H1 (cell line): Measurements from ENCODE around the gene SEC24C. TPM values are rescaled to one million over a fixed set of nuclear protein-coding genes. Genes with fewer than 3 reads are reported as not detected.
A peak's percentile ranks its signal among the peaks of the same experiment; 100 is the strongest.

ENCODE experiments used
- CTCF ChIA-PET: fragments of 300-600 bp; sonication (Branson Sonifier 250); formaldehyde crosslinking; loops from one replicate; lab custom pipeline; 2021; ENCODE audit not compliant: partially characterized antibody; lab: Charles Lee
- POLR2A ChIA-PET: fragments of 300-600 bp; sonication (Branson Sonifier 250); formaldehyde crosslinking; loops from one replicate; lab custom pipeline; 2021; ENCODE audit warnings: inconsistent platforms; ENCODE audit not compliant: partially characterized antibody; lab: Charles Lee
- DNase-seq, 2 experiments: peaks; one replicate each; pipeline versions ENCODE4 v3.0.0 to v3.0.0-alpha.2; 2010 to 2022; ENCODE audit warnings: low spot score in 2 of 2, low read depth in 1 of 2, mixed read lengths in 1 of 2
- FAIRE-seq: peaks from 2 replicates; lab custom pipeline; 2011; peaks lifted over from hg19 to GRCh38; lab: Jason Lieb, UNC
- H2AFZ ChIP-seq: 2 replicates; pipeline ENCODE4 v1.8.1; 2012; ENCODE audit warnings: low read length, inconsistent platforms
- H2AK5ac ChIP-seq: 2 replicates; pipeline ENCODE4 v1.6.1; 2013; ENCODE audit warnings: low read depth, low read length
- H2BK120ac ChIP-seq: replicated peaks from 2 replicates; pipeline ENCODE3; 2013; ENCODE audit warnings: low read depth, low read length, inconsistent platforms
- H2BK12ac ChIP-seq: 2 replicates; pipeline ENCODE4 v1.6.1; 2013; ENCODE audit warnings: low read depth, low read length
- H2BK15ac ChIP-seq: 2 replicates; pipeline ENCODE4 v1.6.1; 2013; ENCODE audit warnings: low read length
- H2BK20ac ChIP-seq: 2 replicates; pipeline ENCODE4 v1.6.1; 2013; ENCODE audit warnings: low read length
- H2BK5ac ChIP-seq: 2 replicates; pipeline ENCODE4 v1.6.1; 2013; ENCODE audit warnings: low read depth, low read length
- H3K14ac ChIP-seq: 2 replicates; pipeline ENCODE4 v1.6.1; 2013; ENCODE audit warnings: inconsistent platforms; ENCODE audit not compliant: insufficient read length
- H3K18ac ChIP-seq: 2 replicates; pipeline ENCODE4 v1.6.1; 2013; ENCODE audit warnings: low read length; ENCODE audit errors: extremely low read depth
- H3K23ac ChIP-seq: 2 replicates; pipeline ENCODE4 v1.6.1; 2013; ENCODE audit warnings: inconsistent platforms; ENCODE audit not compliant: insufficient read length
- H3K23me2 ChIP-seq: 2 replicates; pipeline ENCODE4 v1.6.1; 2013; ENCODE audit warnings: low read depth, low read length
- H3K27ac ChIP-seq: 2 replicates; pipeline ENCODE4 v1.6.1; 2011; ENCODE audit warnings: low read depth, low read length, inconsistent platforms
- H3K27me3 ChIP-seq, 4 experiments: replicated peaks in 1 of 4; 1 replicate in 1 of 4; 2 replicates in 3 of 4; pipeline versions ENCODE4 v1.6.1 to v1.8.1; 2011 to 2013; ENCODE audit warnings: low read length in 3 of 4, mild to moderate bottlenecking in 3 of 4, inconsistent platforms in 2 of 4, mixed read lengths in 2 of 4, moderate library complexity in 1 of 4; ENCODE audit not compliant: control insufficient read depth in 3 of 4, insufficient read depth in 3 of 4; ENCODE audit errors: extremely low read depth in 1 of 4
- H3K36me3 ChIP-seq, 4 experiments: 2 replicates each; pipeline versions ENCODE4 v1.6.1 to v1.8.1; 2011 to 2013; ENCODE audit warnings: mild to moderate bottlenecking in 4 of 4, low read length in 3 of 4, moderate library complexity in 2 of 4, control low read depth in 1 of 4, inconsistent platforms in 1 of 4; ENCODE audit not compliant: insufficient read depth in 4 of 4, control insufficient read depth in 2 of 4
- H3K4ac ChIP-seq: replicated peaks from 2 replicates; pipeline ENCODE3; 2013; ENCODE audit warnings: low read length, low read depth, mixed read lengths, inconsistent platforms; ENCODE audit not compliant: insufficient read length
- H3K4me1 ChIP-seq, 4 experiments: replicated peaks in 1 of 4; 1 replicate in 1 of 4; 2 replicates in 3 of 4; pipeline versions ENCODE4 v1.6.1 to v1.8.1; 2011 to 2013; ENCODE audit warnings: low read length in 3 of 4, inconsistent platforms in 2 of 4, mixed read lengths in 1 of 4; ENCODE audit not compliant: insufficient read depth in 4 of 4, control insufficient read depth in 3 of 4
- H3K4me2 ChIP-seq, 2 experiments: 2 replicates each; pipeline versions ENCODE4 v1.6.1 to v1.8.1; 2011 to 2013; ENCODE audit warnings: low read depth in 2 of 2, low read length in 2 of 2, control low read depth in 1 of 2, inconsistent platforms in 1 of 2, mild to moderate bottlenecking in 1 of 2; ENCODE audit not compliant: insufficient read depth in 1 of 2
- H3K4me3 ChIP-seq, 4 experiments: fragments of 200-600, 300-600 bp in 1 of 4; sonication (generic), shearing (Covaris generic), sonication (Bioruptor Twin) in 1 of 4; 2 replicates each; pipeline versions ENCODE4 v1.5.1 to v1.8.1; 2011 to 2016; ENCODE audit warnings: low read length in 4 of 4, low read depth in 3 of 4, control low read depth in 2 of 4, inconsistent platforms in 2 of 4, mild to moderate bottlenecking in 2 of 4, mixed read lengths in 1 of 4, moderate library complexity in 1 of 4; ENCODE audit not compliant: insufficient read depth in 2 of 4; ENCODE audit errors: extremely low read depth in 1 of 4
- H3K56ac ChIP-seq: replicated peaks from 2 replicates; pipeline ENCODE3; 2013; ENCODE audit warnings: low read depth, mild to moderate bottlenecking, mixed read lengths, low read length, inconsistent platforms; ENCODE audit not compliant: insufficient read length
- H3K79me1 ChIP-seq: 2 replicates; pipeline ENCODE4 v1.6.1; 2013; ENCODE audit warnings: low read depth, low read length, control low read depth
- H3K79me2 ChIP-seq, 2 experiments: 2 replicates each; pipeline versions ENCODE4 v1.6.1 to v1.8.1; 2012 to 2013; ENCODE audit warnings: low read length in 2 of 2, mild to moderate bottlenecking in 2 of 2, inconsistent platforms in 1 of 2; ENCODE audit not compliant: insufficient read depth in 2 of 2, control insufficient read depth in 1 of 2
- H3K9ac ChIP-seq, 4 experiments: replicated peaks in 1 of 4; 1 replicate in 1 of 4; 2 replicates in 3 of 4; pipeline versions ENCODE4 v1.6.1 to v1.8.1; 2011 to 2013; ENCODE audit warnings: low read depth in 3 of 4, low read length in 3 of 4, control low read depth in 2 of 4, mild to moderate bottlenecking in 2 of 4, moderate library complexity in 2 of 4, inconsistent platforms in 1 of 4; ENCODE audit errors: extremely low read depth in 1 of 4
- H3K9me3 ChIP-seq, 2 experiments: 2 replicates each; pipeline versions ENCODE4 v1.6.1 to v1.8.1; 2012 to 2013; ENCODE audit warnings: mild to moderate bottlenecking in 2 of 2, moderate library complexity in 2 of 2, control low read depth in 1 of 2, inconsistent platforms in 1 of 2, low read depth in 1 of 2, low read length in 1 of 2, mixed read lengths in 1 of 2; ENCODE audit not compliant: insufficient read depth in 2 of 2
- H4K20me1 ChIP-seq, 2 experiments: replicated peaks in 1 of 2; 2 replicates each; pipeline versions ENCODE3 to v1.8.1; 2011 to 2013; ENCODE audit warnings: inconsistent platforms in 2 of 2, low read length in 2 of 2, mild to moderate bottlenecking in 1 of 2; ENCODE audit not compliant: insufficient read depth in 2 of 2, control insufficient read depth in 1 of 2
- H4K5ac ChIP-seq: 2 replicates; pipeline ENCODE4 v1.6.1; 2013; ENCODE audit warnings: low read length, low read depth, mixed read lengths, inconsistent platforms; ENCODE audit not compliant: insufficient read length
- H4K8ac ChIP-seq: 2 replicates; pipeline ENCODE4 v1.8.0; 2013; ENCODE audit warnings: mild to moderate bottlenecking, moderate library complexity, low read length, inconsistent platforms; ENCODE audit not compliant: insufficient read depth; ENCODE audit errors: extremely low read depth
- H4K91ac ChIP-seq: replicated peaks from 2 replicates; pipeline ENCODE3; 2013; ENCODE audit warnings: low read length, mixed read lengths, inconsistent platforms; ENCODE audit not compliant: insufficient read length
- BCL11A ChIP-seq, 2 experiments: IDR thresholded peaks; one replicate each; pipeline ENCODE4 v1.6.1; 2011; ENCODE audit warnings: low read depth in 2 of 2, low read length in 2 of 2, mild to moderate bottlenecking in 2 of 2
- CHD1 ChIP-seq: IDR thresholded peaks from 2 replicates; pipeline ENCODE4 v1.6.1; 2012; ENCODE audit warnings: low read depth, low read length, improper control_type of control experiment
- RAD21 ChIP-seq, 2 experiments: IDR thresholded peaks in 1 of 2; conservative IDR thresholded peaks in 1 of 2; 2 replicates each; pipeline ENCODE4 v1.6.1; 2011; ENCODE audit warnings: low read depth in 2 of 2, low read length in 2 of 2, improper control_type of control experiment in 1 of 2, inconsistent platforms in 1 of 2, mild to moderate bottlenecking in 1 of 2, moderate library complexity in 1 of 2
- TAF1 ChIP-seq: IDR thresholded peaks from 2 replicates; pipeline ENCODE4 v1.6.1; 2011; ENCODE audit warnings: mild to moderate bottlenecking, low read depth, low read length
- YY1 ChIP-seq: IDR thresholded peaks from 2 replicates; pipeline ENCODE4 v1.6.1; 2011; ENCODE audit warnings: low read depth, mild to moderate bottlenecking, low read length
- WGBS, 2 experiments: shearing (Covaris generic) in 1 of 2; methylation state at CpG; one replicate each; pipeline versions ENCODE4 v1.1.6 to v1.1.7; 2013 to 2015; ENCODE audit warnings: low lambda C conversion rate in 2 of 2, mixed read lengths in 2 of 2, inconsistent platforms in 1 of 2, low coverage in 1 of 2, missing lambda C conversion rate in 1 of 2; ENCODE audit not compliant: insufficient replicate concordance in 2 of 2, insufficient coverage in 1 of 2, insufficient read length in 1 of 2; ENCODE audit errors: extremely low coverage in 1 of 2, missing lambda C conversion rate in 1 of 2; 5-methylcytosine and 5-hydroxymethylcytosine counted together
- polyA plus RNA-seq, 7 experiments: library from polyadenylated mRNA; depleted of rRNA in 3 of 7; stranded (reverse) in 5 of 7; unstranded in 2 of 7; fragments of >200 nt in 5 of 7; fragments of 200-250 nt in 2 of 7; gene quantifications; 1 replicate in 5 of 7; 2 replicates in 1 of 7; 4 replicates in 1 of 7; pipeline versions ENCODE4 v1.2.1 to v1.2.3, GENCODE V29; 2011 to 2013; ENCODE audit warnings: missing spikeins in 2 of 7, mixed read lengths in 2 of 7
- total RNA-seq: library from RNA; stranded (reverse); fragmentation: NEBNext Ultra II Directional; extraction: Animal tissue kit (Norgen Biotek cat#: 25700); gene quantifications from 2 replicates; pipeline ENCODE4 v1.2.1, GENCODE V29; 2021
- TF ChIP-seq, protein P1 (sequence below): IDR thresholded peaks from 2 replicates; pipeline ENCODE4 v1.6.1; 2011; ENCODE audit warnings: low read length, improper control_type of control experiment

SEC24C gene
- total and polyA plus RNA-seq, 2 of the 8 experiments (the other 6 are each of a cell fraction or from before 2014, with no cell fraction given) = 63.2 to 67.4 TPM

DNA sequence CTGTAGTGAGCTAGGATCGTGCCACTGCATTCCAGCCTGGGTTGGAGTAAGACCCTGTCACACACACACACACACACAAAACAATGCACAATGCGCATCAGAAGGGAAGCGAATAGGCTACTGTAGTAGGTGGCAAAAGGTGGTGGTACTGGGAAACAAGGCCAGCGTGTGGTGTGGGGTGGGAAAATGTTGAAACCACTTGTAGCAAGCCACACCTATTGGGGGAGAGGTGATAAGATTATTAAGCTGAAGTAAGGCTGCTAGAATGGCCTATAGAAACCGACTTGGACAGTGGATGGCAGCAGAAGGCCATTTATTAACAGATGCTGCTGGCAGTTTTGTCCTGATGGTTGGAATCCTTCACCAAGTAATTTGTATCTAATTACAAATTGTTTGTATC lies 30.5 kb downstream of the SEC24C start:
- Histone ChIP-seq H3K4me3 (peak overlapping the region in 1 of 4 experiments; percentile 22; a peak in 1 of 8 replicates), H4K8ac (no peak overlapping the region), H3K23ac (no peak overlapping the region), H3K56ac (no peak overlapping the region), H3K36me3 (peaks cover 7 to 51% (median 15%) of the 10 kb centered on the region in 4 experiments), H3K9me3 (no peaks in the 10 kb centered on the region), H3K14ac (no peak overlapping the region), H4K5ac (no peak overlapping the region), H3K27me3 (no peaks in the 10 kb centered on the region; a peak in 1 of 7 replicates), H2BK15ac (no peak overlapping the region), H3K4me1 (peaks cover 3 to 13% (median 8%) of the 10 kb centered on the region in 4 experiments; a peak in 5 of 7 replicates), H3K4me2 (peak overlapping the region; percentile 40 to 97), H3K79me2 (peaks cover 0 to 16% of the 10 kb centered on the region in 2 experiments; a peak in 2 of 4 replicates), H2BK20ac (no peak overlapping the region), H2BK12ac (no peak overlapping the region), H2BK120ac (no peak overlapping the region), H3K27ac (no peak overlapping the region), H2BK5ac (no peak overlapping the region), H4K20me1 (peaks cover 2 to 11% of the 10 kb centered on the region in 2 experiments), H3K18ac (no peak overlapping the region), H3K9ac (0 out of 7 replicates have a peak overlapping the region, but pooled peaks of 1 of the 4 experiments have one; percentile 29), H3K4ac (no peak overlapping the region), H2AK5ac (no peak overlapping the region), H4K91ac (no peak overlapping the region), H3K23me2 (peaks cover 10% of the 10 kb centered on the region), H3K79me1 (peaks cover 2% of the 10 kb centered on the region; the same call in 1 of the 2 replicates), H2AFZ (no peak overlapping the region)
- DNase-seq (no peak), FAIRE-seq (no peak)
- ChIA-PET POLR2A (interaction anchor here (0.7 to 4.7 kb wide), 3 partner anchors 9 to 35 kb away, joined by 3 to 79 read pairs (median 6); partner anchors contain the start of genes CHCHD1 and ZSWIM8), CTCF (no interaction called here)
- TF ChIP-seq CHD1 (no peak), RAD21 (IDR thresholded peaks at IDR 0.05 in 1 of 2, conservative IDR thresholded peaks at IDR 0.05 in 1 of 2; ENCODE audit: low read depth in 2 of 2, low read length in 2 of 2) (peak; percentile 7 to 10; a peak in 1 of 4 replicates), TAF1 (no peak), BCL11A (IDR thresholded peaks at IDR 0.05; ENCODE audit: low read depth in 2 of 2, low read length in 2 of 2) (no peak), YY1 (no peak)
- TF ChIP-seq, protein P1, sequence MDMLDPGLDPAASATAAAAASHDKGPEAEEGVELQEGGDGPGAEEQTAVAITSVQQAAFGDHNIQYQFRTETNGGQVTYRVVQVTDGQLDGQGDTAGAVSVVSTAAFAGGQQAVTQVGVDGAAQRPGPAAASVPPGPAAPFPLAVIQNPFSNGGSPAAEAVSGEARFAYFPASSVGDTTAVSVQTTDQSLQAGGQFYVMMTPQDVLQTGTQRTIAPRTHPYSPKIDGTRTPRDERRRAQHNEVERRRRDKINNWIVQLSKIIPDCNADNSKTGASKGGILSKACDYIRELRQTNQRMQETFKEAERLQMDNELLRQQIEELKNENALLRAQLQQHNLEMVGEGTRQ = no peak
- WGBS, 2 experiments = 68% methylated on average over 5 of the region's 5 CpGs; no CpG with 5 or more reads in 1 of the 2 experiments
